Ramos (cell line): ENCODE data around the gene OR56A5.

Source experiments
- in situ Hi-C: fragments of 300-500 bp; cut with MboI; formaldehyde crosslinking; loops from one replicate; pipeline ENCODE4 v1.14.3; 2022; ENCODE audit warnings: low sequenced_read_pairs; ENCODE audit not compliant: unreplicated experiment

Gene OR56A5

GRCh38 chr11:5937868-5938602 lies 30.3 kb downstream of the OR56A5 start:
- in situ Hi-C loops: no loop called here

GRCh38 chr11:5933116-5933515 lies 35.2 kb downstream of the OR56A5 start:
- in situ Hi-C loops: no loop called here

DNA sequence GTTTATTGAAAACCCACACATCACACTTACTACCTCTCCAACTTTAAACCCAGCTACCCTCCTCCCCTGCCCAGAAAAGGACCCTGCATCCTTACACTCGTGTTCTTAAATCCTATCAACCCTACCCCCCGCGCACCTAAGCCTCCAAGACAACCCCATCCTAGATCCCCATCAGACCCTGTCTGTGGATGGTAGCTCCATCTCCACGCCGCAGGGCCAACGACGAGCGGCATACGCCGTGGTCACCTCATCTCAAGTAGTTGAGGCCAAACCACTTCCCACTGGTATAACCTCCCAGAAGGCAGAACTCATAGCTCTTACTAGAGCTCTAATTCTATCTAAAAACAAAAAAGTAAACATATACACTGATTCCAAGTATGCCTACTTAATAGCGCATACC lies 35.6 kb downstream of the OR56A5 start:
- in situ Hi-C loops: no loop called here

- in situ Hi-C loops: no loop called here
Measured at GRCh38 chr11:5931061-5931460, 37.2 kb downstream of the OR56A5 start.

DNA sequence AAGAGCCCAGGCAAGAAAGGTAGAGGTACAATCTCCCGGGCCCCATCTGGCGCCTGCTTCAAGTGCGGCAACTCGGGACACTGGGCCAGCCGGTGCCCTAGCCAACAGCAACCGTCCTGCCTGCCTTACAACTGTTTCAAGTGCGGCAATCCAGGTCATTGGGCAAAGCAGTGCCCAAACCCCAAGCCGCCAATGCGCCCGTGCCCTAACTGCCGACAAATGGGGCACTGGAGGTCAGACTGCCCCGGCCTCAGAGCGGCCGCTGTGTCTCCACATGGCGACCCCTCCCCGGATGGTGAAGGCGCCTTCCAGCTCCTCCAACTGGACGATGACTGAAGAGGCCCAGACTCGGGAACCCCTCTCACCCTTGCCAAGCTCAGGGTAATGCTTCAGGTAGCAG lies 37.7 kb downstream of the OR56A5 start:
- in situ Hi-C loops: no loop called here

DNA sequence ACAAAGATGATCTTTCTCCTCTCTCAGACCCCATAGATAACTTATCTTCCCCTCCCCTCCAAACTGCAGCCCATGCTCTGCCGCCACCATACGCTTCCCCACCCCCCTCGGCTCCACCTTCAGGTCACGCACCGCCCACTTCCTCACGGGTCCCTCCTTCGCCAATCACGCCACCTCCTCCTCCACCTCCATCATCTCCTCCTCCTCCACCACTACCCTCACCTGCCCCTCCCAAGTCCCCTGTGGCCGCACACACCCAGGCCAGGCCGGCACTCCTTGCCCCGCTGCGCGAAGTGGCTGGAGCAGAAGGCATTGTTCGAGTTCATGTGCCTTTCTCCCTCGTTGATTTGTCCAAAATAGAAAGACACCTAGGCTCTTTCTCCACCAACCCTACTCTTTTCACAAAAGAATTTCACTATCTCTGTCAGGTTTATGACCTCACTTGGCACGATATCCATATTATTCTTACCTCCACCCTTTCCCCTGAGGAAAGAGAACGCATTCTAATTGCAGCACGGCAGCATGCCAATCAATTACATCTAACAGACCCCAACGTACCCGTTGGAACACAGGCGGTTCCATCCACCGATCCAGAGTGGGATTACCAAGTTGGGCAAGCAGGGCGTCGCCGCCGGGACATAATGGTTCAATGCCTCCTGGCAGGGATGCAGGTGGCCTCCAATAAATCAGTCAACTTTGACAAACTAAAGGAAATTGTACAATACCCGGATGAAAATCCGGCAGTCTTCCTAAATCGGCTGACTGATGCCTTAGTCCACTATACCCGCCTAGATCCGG lies 38.5 kb downstream of the OR56A5 start:
- in situ Hi-C loops: no loop called here

- in situ Hi-C loops: no loop called here
Measured at GRCh38 chr11:5928811-5929210, 39.5 kb downstream of the OR56A5 start.

DNA sequence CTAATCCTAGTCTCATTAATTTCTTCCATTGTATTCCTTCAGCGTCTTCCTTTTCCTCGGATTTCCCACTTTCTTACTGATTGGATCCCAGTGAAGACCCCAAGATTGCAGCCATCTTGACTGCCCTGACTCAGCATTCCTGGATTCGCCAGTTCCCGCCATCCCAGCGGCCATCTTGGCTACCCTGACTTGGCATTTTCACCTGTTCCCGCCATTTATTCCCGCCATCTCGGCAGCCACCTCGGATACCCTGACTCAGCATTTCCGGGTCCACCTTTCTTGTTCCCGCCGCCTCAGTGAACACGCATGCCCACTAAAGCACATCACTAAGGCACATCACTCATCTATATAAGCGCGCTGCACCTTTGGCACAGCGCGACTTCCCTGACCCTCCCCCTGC lies 40.0 kb downstream of the OR56A5 start:
- in situ Hi-C loops: no loop called here

DNA sequence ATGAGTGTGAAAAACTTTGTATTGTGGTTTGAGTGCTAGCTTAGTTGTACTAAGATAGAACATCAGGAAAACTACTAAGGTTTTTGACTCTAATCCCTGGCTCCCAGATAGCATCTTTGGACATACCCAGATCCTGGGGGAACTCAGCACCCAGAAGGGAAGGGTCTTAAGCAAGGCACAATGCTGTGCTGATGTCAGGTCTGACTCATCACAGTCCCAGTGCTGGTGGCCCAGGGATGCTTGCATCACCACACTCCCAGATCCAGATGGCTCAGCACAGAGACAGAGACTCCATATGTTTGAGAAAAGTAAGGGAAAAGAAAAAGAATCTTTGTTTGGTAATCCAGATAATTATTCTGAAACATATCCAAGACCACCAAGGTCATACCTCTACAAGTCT lies 44.5 kb downstream of the OR56A5 start:
- in situ Hi-C loops: no loop called here

- in situ Hi-C loops: no loop called here
Measured at GRCh38 chr11:5923427-5923776, 44.9 kb downstream of the OR56A5 start.

- in situ Hi-C loops: no loop called here
Measured at GRCh38 chr11:5922749-5923426, 45.4 kb downstream of the OR56A5 start.
